CD14-positive monocyte (primary cell): ENCODE results near the gene PRH1. TPM values are rescaled to one million over a fixed set of nuclear protein-coding genes. Genes with fewer than 3 reads are reported as not detected.

Experiments
- DNase-seq, 3 donors: peaks; one replicate each; pipeline ENCODE4 v3.0.0-alpha.2; 2011 to 2022
- H2AFZ ChIP-seq: 2 replicates; pipeline ENCODE4 v1.6.0; 2012; ENCODE audit warnings: mild to moderate bottlenecking, low read depth, low read length, inconsistent platforms; ENCODE audit not compliant: insufficient read depth, poor library complexity, severe bottlenecking
- H3K27ac ChIP-seq, 2 donors: 1 replicate in 1 of 2; 2 replicates in 1 of 2; pipeline ENCODE4 v1.5.1; 2012 to 2013; ENCODE audit warnings: low read length in 2 of 2, control low read depth in 1 of 2, inconsistent platforms in 1 of 2, low read depth in 1 of 2, mild to moderate bottlenecking in 1 of 2
- H3K27me3 ChIP-seq, 2 donors: one replicate each; pipeline versions ENCODE4 v1.6.0 to v1.6.1; 2011 to 2013; ENCODE audit warnings: low read length in 2 of 2; ENCODE audit not compliant: control insufficient read depth in 2 of 2, insufficient read depth in 2 of 2
- H3K36me3 ChIP-seq, 2 donors: replicated peaks in 1 of 2; 1 replicate in 1 of 2; 2 replicates in 1 of 2; pipeline versions ENCODE4 v1.5.1 to v1.6.1; 2012 to 2013; ENCODE audit warnings: low read length in 2 of 2, control low read depth in 1 of 2, inconsistent platforms in 1 of 2, mild to moderate bottlenecking in 1 of 2; ENCODE audit not compliant: insufficient read depth in 2 of 2, control insufficient read depth in 1 of 2
- H3K4me1 ChIP-seq, 2 donors: 1 replicate in 1 of 2; 2 replicates in 1 of 2; pipeline versions ENCODE4 v1.5.1 to v1.6.1; 2012 to 2013; ENCODE audit warnings: low read length in 2 of 2, control low read depth in 1 of 2, inconsistent platforms in 1 of 2, mild to moderate bottlenecking in 1 of 2, moderate library complexity in 1 of 2; ENCODE audit not compliant: insufficient read depth in 2 of 2, control insufficient read depth in 1 of 2
- H3K4me2 ChIP-seq: replicated peaks from 2 replicates; pipeline ENCODE3; 2012; ENCODE audit warnings: low read length, moderate library complexity, mild to moderate bottlenecking; ENCODE audit not compliant: poor library complexity, severe bottlenecking; ENCODE audit errors: extremely low read depth
- H3K4me3 ChIP-seq, 3 experiments: fragments of 200-600 bp in 1 of 3; sonication (generic) in 1 of 3; replicated peaks in 1 of 3; 1 replicate in 2 of 3; 2 replicates in 1 of 3; pipeline ENCODE4 v1.5.1; 2011 to 2013; ENCODE audit warnings: low read length in 3 of 3, mild to moderate bottlenecking in 3 of 3, control low read depth in 2 of 3, low read depth in 2 of 3, inconsistent platforms in 1 of 3, moderate library complexity in 1 of 3
- H3K79me2 ChIP-seq: 2 replicates; pipeline ENCODE4 v1.6.0; 2012; ENCODE audit warnings: mild to moderate bottlenecking, control low read depth, inconsistent platforms, low read length, moderate library complexity; ENCODE audit not compliant: insufficient read depth
- H3K9ac ChIP-seq: 2 replicates; pipeline ENCODE4 v1.6.0; 2017; ENCODE audit warnings: low read length, mild to moderate bottlenecking; ENCODE audit not compliant: insufficient read depth, poor library complexity, severe bottlenecking
- H3K9me3 ChIP-seq, 2 donors: replicated peaks in 1 of 2; 1 replicate in 1 of 2; 2 replicates in 1 of 2; pipeline versions ENCODE4 v1.5.1 to v1.6.1; 2012 to 2013; ENCODE audit warnings: low read length in 2 of 2, control low read depth in 1 of 2; ENCODE audit not compliant: control insufficient read depth in 1 of 2, insufficient read depth in 1 of 2
- H4K20me1 ChIP-seq: 2 replicates; pipeline ENCODE4 v1.6.0; 2012; ENCODE audit warnings: mild to moderate bottlenecking, low read length, control low read depth, moderate library complexity; ENCODE audit not compliant: insufficient read depth
- H3K27ac Mint-ChIP-seq, 7 donors: one replicate each; pipeline ENCODE4 v1.8.0; 2020; ENCODE audit warnings: mild to moderate bottlenecking in 7 of 7, mixed read lengths in 7 of 7, moderate library complexity in 6 of 7, inconsistent platforms in 2 of 7
- H3K27me3 Mint-ChIP-seq, 3 donors: one replicate each; pipeline ENCODE4 v1.8.0; 2021 to 2022; ENCODE audit warnings: low read depth in 3 of 3, mild to moderate bottlenecking in 3 of 3, mixed read lengths in 3 of 3, moderate library complexity in 3 of 3, inconsistent platforms in 1 of 3
- H3K36me3 Mint-ChIP-seq, 2 donors: one replicate each; pipeline ENCODE4 v1.8.0; 2020; ENCODE audit warnings: mixed read lengths in 2 of 2, inconsistent platforms in 1 of 2, mild to moderate bottlenecking in 1 of 2
- H3K4me1 Mint-ChIP-seq: one replicate; pipeline ENCODE4 v1.8.0; 2020; ENCODE audit warnings: mild to moderate bottlenecking, mixed read lengths
- H3K4me3 Mint-ChIP-seq, 2 donors: one replicate each; pipeline ENCODE4 v1.8.0; 2020; ENCODE audit warnings: mild to moderate bottlenecking in 2 of 2, mixed read lengths in 2 of 2, moderate library complexity in 1 of 2
- H3K9me3 Mint-ChIP-seq, 7 donors: one replicate each; pipeline ENCODE4 v1.8.0; 2020 to 2022; ENCODE audit warnings: mixed read lengths in 7 of 7, mild to moderate bottlenecking in 6 of 7, moderate library complexity in 6 of 7, inconsistent platforms in 2 of 7
- WGBS: methylation state at CpG from one replicate; pipeline ENCODE4 v1.1.5; 2013; ENCODE audit warnings: missing lambda C conversion rate; ENCODE audit not compliant: insufficient coverage; 5-methylcytosine and 5-hydroxymethylcytosine counted together
- intact Hi-C, 2 donors: fragments of 100-400 bp; cut with micrococcal nuclease; formaldehyde crosslinking; loops; one replicate each; pipeline versions ENCODE4 v1.15.0 to v1.15.1; 2023
- polyA plus RNA-seq, 3 donors: library from polyadenylated mRNA; depleted of rRNA in 1 of 3; unstranded in 2 of 3; stranded (reverse) in 1 of 3; fragments of 300-500 nt in 2 of 3; fragments of >200 nt in 1 of 3; fragmentation: Illumina TruSeq in 2 of 3; gene quantifications; 1 replicate in 2 of 3; 2 replicates in 1 of 3; pipeline ENCODE4 v1.2.3, GENCODE V29; 2012 to 2021
- TF ChIP-seq, protein P1 (sequence below): fragments of 200-600 bp; IDR thresholded peaks from one replicate; pipeline ENCODE4 v1.8.0; 2022; ENCODE audit warnings: antibody characterized with exemption, mild to moderate bottlenecking

PRH1 gene
- polyA plus RNA-seq, 3 donors: 1.9 to 3.5 (median 2.9) TPM

DNA sequence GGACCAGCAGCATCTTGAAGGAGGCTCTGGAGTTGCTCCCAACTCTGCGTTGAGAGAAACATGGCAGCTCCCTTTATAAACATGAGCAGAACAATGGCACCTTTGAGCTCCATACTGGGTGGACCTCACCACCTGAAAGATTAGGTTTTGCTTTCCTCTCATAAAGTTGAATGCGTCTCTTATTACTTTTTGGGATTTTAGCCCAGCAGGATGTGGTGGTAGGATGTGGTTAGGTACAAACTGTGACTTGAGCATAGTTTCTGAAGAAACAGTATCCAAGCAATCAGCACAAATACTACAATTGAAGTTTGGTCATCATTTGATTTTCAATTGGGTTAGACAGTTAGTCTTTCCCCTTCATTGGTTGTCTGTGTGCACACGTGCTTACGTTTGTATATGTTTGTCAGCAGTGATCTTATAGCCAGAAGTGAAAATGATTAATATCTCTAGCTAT lies 34.6 kb downstream of the PRH1 start, which contains the start of gene PRR4:
Gene PRR4, minus strand, starts transcription at position 51 of the 454 bp plus-strand sequence. Its CDS starts 38 bp downstream, at position 13.
- no peak within 1 kb of the TSS for H3K4me3 ChIP-seq
- WGBS: 89% methylated on average over 1 of the region's 4 CpGs
- no peak within 1 kb of the TSS for H3K9ac ChIP-seq
- Mint-ChIP-seq H3K4me1 (no peaks in the 10 kb centered on the region), H3K27me3 (no peaks in the 10 kb centered on the region), H3K27ac (no peak within 1 kb of the TSS), H3K4me3 (no peak within 1 kb of the TSS), H3K9me3 (peaks cover 0 to 7% (median 2%) of the 10 kb centered on the region in 7 donors), H3K36me3 (peaks cover 12 to 13% of the 10 kb centered on the region in 2 donors)
- H4K20me1 ChIP-seq: no peaks in the 10 kb centered on the region
- no peaks in the 10 kb centered on the region for H3K27me3 ChIP-seq
- H3K79me2 ChIP-seq: no peaks in the 10 kb centered on the region
- intact Hi-C loops: no loop called here
- no peak within 1 kb of the TSS for H3K27ac ChIP-seq
- no peaks in the 10 kb centered on the region for H3K36me3 ChIP-seq
- TF ChIP-seq, protein P1, sequence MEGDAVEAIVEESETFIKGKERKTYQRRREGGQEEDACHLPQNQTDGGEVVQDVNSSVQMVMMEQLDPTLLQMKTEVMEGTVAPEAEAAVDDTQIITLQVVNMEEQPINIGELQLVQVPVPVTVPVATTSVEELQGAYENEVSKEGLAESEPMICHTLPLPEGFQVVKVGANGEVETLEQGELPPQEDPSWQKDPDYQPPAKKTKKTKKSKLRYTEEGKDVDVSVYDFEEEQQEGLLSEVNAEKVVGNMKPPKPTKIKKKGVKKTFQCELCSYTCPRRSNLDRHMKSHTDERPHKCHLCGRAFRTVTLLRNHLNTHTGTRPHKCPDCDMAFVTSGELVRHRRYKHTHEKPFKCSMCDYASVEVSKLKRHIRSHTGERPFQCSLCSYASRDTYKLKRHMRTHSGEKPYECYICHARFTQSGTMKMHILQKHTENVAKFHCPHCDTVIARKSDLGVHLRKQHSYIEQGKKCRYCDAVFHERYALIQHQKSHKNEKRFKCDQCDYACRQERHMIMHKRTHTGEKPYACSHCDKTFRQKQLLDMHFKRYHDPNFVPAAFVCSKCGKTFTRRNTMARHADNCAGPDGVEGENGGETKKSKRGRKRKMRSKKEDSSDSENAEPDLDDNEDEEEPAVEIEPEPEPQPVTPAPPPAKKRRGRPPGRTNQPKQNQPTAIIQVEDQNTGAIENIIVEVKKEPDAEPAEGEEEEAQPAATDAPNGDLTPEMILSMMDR: no peak
- no peaks in the 10 kb centered on the region for H3K4me1 ChIP-seq
- no peak within 1 kb of the TSS for H3K4me2 ChIP-seq
- H2AFZ ChIP-seq: no peak within 1 kb of the TSS
- no peak for DNase-seq
- H3K9me3 ChIP-seq: no peaks in the 10 kb centered on the region

DNA sequence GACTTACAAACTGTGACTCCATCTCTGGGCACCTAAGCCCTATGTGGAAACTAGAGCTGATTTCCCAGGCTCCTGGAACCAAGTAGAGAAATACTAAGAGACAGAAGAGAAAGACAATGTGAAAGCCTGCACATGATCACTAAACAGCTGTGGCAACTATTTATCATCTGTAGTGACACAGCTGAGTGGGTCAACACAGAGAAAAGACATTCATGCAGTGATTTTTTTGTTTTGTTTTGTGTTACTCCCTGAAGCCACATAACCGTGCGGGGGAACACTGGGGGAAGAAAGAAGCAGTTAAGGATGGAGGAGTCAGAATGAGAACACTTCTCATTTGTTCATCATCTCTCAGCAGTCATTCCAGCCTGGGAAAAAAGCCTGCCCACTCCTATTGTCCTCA lies 36.3 kb downstream of the PRH1 start:
- no peaks in the 10 kb centered on the region for H3K79me2 ChIP-seq
- intact Hi-C loops: no loop called here
- H3K4me3 ChIP-seq: no peak overlapping the region
- H3K4me2 ChIP-seq: no peak overlapping the region
- H3K27me3 ChIP-seq: no peaks in the 10 kb centered on the region
- H3K4me1 Mint-ChIP-seq: no peaks in the 10 kb centered on the region
- peaks cover 12 to 13% of the 10 kb centered on the region in 2 donors for H3K36me3 Mint-ChIP-seq
- no peaks in the 10 kb centered on the region for H4K20me1 ChIP-seq
- WGBS: no CpG with 5 or more reads among the region's 2 CpGs
- no peak for DNase-seq
- no peak overlapping the region for H3K27ac ChIP-seq
- no peak overlapping the region for H2AFZ ChIP-seq
- peaks cover 0 to 7% (median 2%) of the 10 kb centered on the region in 7 donors for H3K9me3 Mint-ChIP-seq
- no peak overlapping the region for H3K9ac ChIP-seq
- H3K27ac Mint-ChIP-seq: no peak overlapping the region
- H3K9me3 ChIP-seq: no peaks in the 10 kb centered on the region
- no peak overlapping the region for H3K4me3 Mint-ChIP-seq
- no peaks in the 10 kb centered on the region for H3K27me3 Mint-ChIP-seq
- H3K36me3 ChIP-seq: no peaks in the 10 kb centered on the region
- H3K4me1 ChIP-seq: no peaks in the 10 kb centered on the region
- TF ChIP-seq, protein P1: no peak
